Endothelial cell of umbilical vein (primary cell): ENCODE data around the gene SRPK2. TPM values are rescaled to one million over a fixed set of nuclear protein-coding genes. Genes with fewer than 3 reads are reported as not detected.

Experiments
- BruUV-seq: library from RNA; stranded (reverse); fragments of 400-500 nt; replicated peaks from 2 replicates; lab custom pipeline; 2021; lab: Mats Ljungman, UMichigan
- CTCF ChIA-PET: fragments of 300-600, 350-600 bp; sonication (Branson Sonifier 250); formaldehyde crosslinking; loops from one replicate; lab custom pipeline; 2021; ENCODE audit warnings: antibody characterized with exemption, inconsistent platforms; lab: Charles Lee
- POLR2A ChIA-PET: fragments of 300-600, 350-600 bp; sonication (Branson Sonifier 250); formaldehyde crosslinking; loops from one replicate; lab custom pipeline; 2021; ENCODE audit warnings: antibody characterized with exemption, inconsistent platforms; lab: Charles Lee
- DNase-seq: peaks from one replicate; pipeline ENCODE4 v3.0.0-alpha.2; 2011; ENCODE audit warnings: low read depth, low spot score
- FAIRE-seq: peaks from 2 replicates; lab custom pipeline; 2011; peaks lifted over from hg19 to GRCh38; lab: Jason Lieb, UNC
- H2AFZ ChIP-seq: 2 replicates; pipeline ENCODE4 v1.6.0; 2012; ENCODE audit warnings: low read depth, low read length, control low read depth, inconsistent platforms
- H3K27ac ChIP-seq: 2 replicates; pipeline ENCODE4 v1.5.1; 2011; ENCODE audit warnings: low read depth, mild to moderate bottlenecking, control low read depth, low read length, moderate library complexity; ENCODE audit not compliant: insufficient read depth
- H3K27me3 ChIP-seq, 2 experiments: 2 replicates each; pipeline versions ENCODE4 v1.6.0 to v1.6.1; 2011; ENCODE audit warnings: low read length in 2 of 2, mixed read lengths in 1 of 2; ENCODE audit not compliant: control insufficient read depth in 2 of 2, insufficient read depth in 2 of 2
- H3K36me3 ChIP-seq, 2 experiments: 2 replicates in 1 of 2; 3 replicates in 1 of 2; pipeline ENCODE4 v1.5.1; 2011; ENCODE audit warnings: low read length in 2 of 2, mild to moderate bottlenecking in 1 of 2, moderate library complexity in 1 of 2; ENCODE audit not compliant: control insufficient read depth in 2 of 2, insufficient read depth in 2 of 2; ENCODE audit errors: extremely low read depth in 1 of 2
- H3K4me1 ChIP-seq: 3 replicates; pipeline ENCODE4 v1.5.1; 2011; ENCODE audit warnings: mild to moderate bottlenecking, low read length; ENCODE audit not compliant: control insufficient read depth, insufficient read depth; ENCODE audit errors: extremely low read depth
- H3K4me2 ChIP-seq: 2 replicates; pipeline ENCODE4 v1.6.1; 2011; ENCODE audit warnings: low read length, control low read depth, mixed read lengths; ENCODE audit not compliant: insufficient read depth
- H3K4me3 ChIP-seq, 3 experiments: fragments of 200-600 bp in 1 of 3; sonication (generic), shearing (Covaris generic) in 1 of 3; replicated peaks in 1 of 3; 2 replicates each; pipeline ENCODE4 v1.5.1; 2011 to 2016; ENCODE audit warnings: control low read depth in 3 of 3, low read length in 3 of 3, mild to moderate bottlenecking in 2 of 3, inconsistent platforms in 1 of 3, low read depth in 1 of 3, moderate library complexity in 1 of 3; ENCODE audit not compliant: insufficient read depth in 1 of 3
- H3K79me2 ChIP-seq: 2 replicates; pipeline ENCODE4 v1.6.0; 2012; ENCODE audit warnings: low read length, inconsistent platforms; ENCODE audit not compliant: control insufficient read depth, insufficient read depth
- H3K9ac ChIP-seq: replicated peaks from 2 replicates; pipeline ENCODE3; 2011; ENCODE audit warnings: low read length, control low read depth; ENCODE audit not compliant: insufficient read depth; ENCODE audit errors: extremely low read depth
- H3K9me1 ChIP-seq: replicated peaks from 3 replicates; pipeline ENCODE4 v1.6.0; 2011; ENCODE audit warnings: mild to moderate bottlenecking, low read length; ENCODE audit not compliant: control insufficient read depth, insufficient read depth; ENCODE audit errors: extremely low read depth
- H3K9me3 ChIP-seq: replicated peaks from 2 replicates; pipeline ENCODE4 v1.5.1; 2012; ENCODE audit warnings: low read length, inconsistent platforms; ENCODE audit not compliant: control insufficient read depth, insufficient read depth
- H4K20me1 ChIP-seq: replicated peaks from 2 replicates; pipeline ENCODE3; 2011; ENCODE audit warnings: mild to moderate bottlenecking, low read length; ENCODE audit not compliant: control insufficient read depth, insufficient read depth; ENCODE audit errors: extremely low read depth
- EZH2 ChIP-seq: IDR thresholded peaks from 2 replicates; pipeline ENCODE4 v1.6.1; 2012; ENCODE audit warnings: borderline replicate concordance, low read depth, mild to moderate bottlenecking, moderate library complexity, low read length, inconsistent platforms; ENCODE audit not compliant: severe bottlenecking
- FOS ChIP-seq: IDR thresholded peaks from 2 replicates; pipeline ENCODE4 v1.6.1; 2011; ENCODE audit warnings: mild to moderate bottlenecking, low read length, moderate library complexity, borderline replicate concordance; ENCODE audit not compliant: insufficient read depth
- GATA2 ChIP-seq: IDR thresholded peaks from 2 replicates; pipeline ENCODE4 v1.7.0; 2011; ENCODE audit warnings: low read depth, mild to moderate bottlenecking, moderate library complexity, mixed read lengths, low read length; ENCODE audit not compliant: insufficient read length, insufficient read depth
- JUN ChIP-seq: IDR thresholded peaks from 2 replicates; pipeline ENCODE4 v1.6.1; 2011; ENCODE audit warnings: borderline replicate concordance, low read depth; ENCODE audit not compliant: insufficient read length, insufficient read depth
- MYC ChIP-seq: IDR thresholded peaks from one replicate; pipeline ENCODE4 v1.6.1; 2011; ENCODE audit warnings: mild to moderate bottlenecking, low read depth, low read length
- POLR2A ChIP-seq: IDR thresholded peaks from 2 replicates; pipeline ENCODE4 v1.6.1; 2012; ENCODE audit warnings: low read depth, mild to moderate bottlenecking, control low read depth, low read length
- POLR2AphosphoS5 ChIP-seq: IDR thresholded peaks from 2 replicates; pipeline ENCODE4 v1.6.1; 2012; ENCODE audit warnings: low read depth, mild to moderate bottlenecking, control low read depth, low read length, moderate library complexity; ENCODE audit not compliant: insufficient read depth
- dilution Hi-C: fragments of 300-500 bp; cut with MboI; formaldehyde crosslinking; loops from one replicate; pipeline ENCODE4 v1.15.0; 2019; ENCODE audit warnings: low sequenced_read_pairs; ENCODE audit not compliant: extremely low pct_ligation_motif_present
- intact Hi-C: fragments of 100-400 bp; cut with micrococcal nuclease; formaldehyde crosslinking; loops from one replicate; pipeline ENCODE4 v1.10.0; 2022
- polyA plus RNA-seq, 4 experiments: library from polyadenylated mRNA; depleted of rRNA in 3 of 4; stranded (reverse) in 3 of 4; unstranded in 1 of 4; fragments of >200 nt; gene quantifications; 2 replicates each; pipeline versions ENCODE4 v1.2.1 to v1.2.3, GENCODE V29; 2011 to 2012; ENCODE audit warnings: missing spikeins in 1 of 4
- total RNA-seq: library from RNA; stranded (reverse); gene quantifications from 2 replicates; pipeline ENCODE4 v1.2.3, GENCODE V29; 2021
- TF ChIP-seq, protein P1 (sequence below), 2 donors: IDR thresholded peaks; 1 replicate in 1 of 2; 2 replicates in 1 of 2; pipeline ENCODE4 v1.5.1; 2011; ENCODE audit warnings: low read length in 2 of 2, mild to moderate bottlenecking in 2 of 2, moderate library complexity in 2 of 2, control low read depth in 1 of 2, inconsistent platforms in 1 of 2, low read depth in 1 of 2; ENCODE audit not compliant: insufficient read depth in 1 of 2; ENCODE audit errors: extremely low read depth in 1 of 2
- TF ChIP-seq, protein P2 (sequence below): IDR thresholded peaks from 2 replicates; pipeline ENCODE4 v1.6.1; 2011; ENCODE audit not compliant: insufficient read depth, insufficient read length

The SRPK2 gene
- total and polyA plus RNA-seq, 2 donors (not counting 3 experiments of a cell fraction or from before 2014, with no cell fraction given): 13.4 to 55.2 TPM

DNA sequence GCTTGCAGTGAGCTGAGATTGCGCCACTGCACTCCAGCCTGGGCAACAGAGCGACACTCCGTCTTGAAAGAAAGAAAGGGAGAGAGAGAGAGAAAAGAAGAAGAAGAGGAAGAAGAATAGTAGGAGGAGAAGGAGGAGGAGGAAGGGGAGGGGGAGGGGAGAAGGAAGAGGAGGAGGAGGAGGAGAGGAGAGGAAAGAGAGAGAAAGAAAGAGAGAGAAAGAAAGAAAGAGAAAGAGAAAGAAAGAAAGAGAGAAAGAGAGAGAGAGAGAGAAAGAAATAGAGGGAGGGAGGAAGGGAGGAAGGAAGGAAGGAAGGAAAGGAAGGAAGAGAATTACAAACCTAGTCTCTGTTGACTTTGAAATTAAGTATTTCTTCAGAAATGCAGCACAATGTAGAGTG, 7.8 kb upstream of the SRPK2 start:
- Histone ChIP-seq H3K9me1 (no peaks in the 10 kb centered on the region), H3K27ac (no peak overlapping the region), H4K20me1 (no peaks in the 10 kb centered on the region), H2AFZ (no peak overlapping the region), H3K4me2 (no peak overlapping the region), H3K9me3 (no peaks in the 10 kb centered on the region), H3K4me3 (no peak overlapping the region), H3K4me1 (peaks cover 5% of the 10 kb centered on the region), H3K79me2 (no peaks in the 10 kb centered on the region), H3K9ac (no peak overlapping the region), H3K27me3 (no peaks in the 10 kb centered on the region), H3K36me3 (no peaks in the 10 kb centered on the region)
- FAIRE-seq (no peak), DNase-seq (no peak)
- POLR2A ChIA-PET: no interaction called here
- dilution Hi-C loops: no loop called here
- intact Hi-C loops: no loop called here
- BruUV-seq: no TSS peak
- CTCF ChIA-PET: interaction anchor here (0.9 kb wide), 1 partner anchor 33 kb away, joined by 3 read pairs; no protein-coding TSS in a partner anchor
- TF ChIP-seq, protein P1, sequence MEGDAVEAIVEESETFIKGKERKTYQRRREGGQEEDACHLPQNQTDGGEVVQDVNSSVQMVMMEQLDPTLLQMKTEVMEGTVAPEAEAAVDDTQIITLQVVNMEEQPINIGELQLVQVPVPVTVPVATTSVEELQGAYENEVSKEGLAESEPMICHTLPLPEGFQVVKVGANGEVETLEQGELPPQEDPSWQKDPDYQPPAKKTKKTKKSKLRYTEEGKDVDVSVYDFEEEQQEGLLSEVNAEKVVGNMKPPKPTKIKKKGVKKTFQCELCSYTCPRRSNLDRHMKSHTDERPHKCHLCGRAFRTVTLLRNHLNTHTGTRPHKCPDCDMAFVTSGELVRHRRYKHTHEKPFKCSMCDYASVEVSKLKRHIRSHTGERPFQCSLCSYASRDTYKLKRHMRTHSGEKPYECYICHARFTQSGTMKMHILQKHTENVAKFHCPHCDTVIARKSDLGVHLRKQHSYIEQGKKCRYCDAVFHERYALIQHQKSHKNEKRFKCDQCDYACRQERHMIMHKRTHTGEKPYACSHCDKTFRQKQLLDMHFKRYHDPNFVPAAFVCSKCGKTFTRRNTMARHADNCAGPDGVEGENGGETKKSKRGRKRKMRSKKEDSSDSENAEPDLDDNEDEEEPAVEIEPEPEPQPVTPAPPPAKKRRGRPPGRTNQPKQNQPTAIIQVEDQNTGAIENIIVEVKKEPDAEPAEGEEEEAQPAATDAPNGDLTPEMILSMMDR (IDR thresholded peaks at IDR 0.05; ENCODE audit: extremely low read depth in 1 of 2, insufficient read depth in 1 of 2, low read depth in 1 of 2, low read length in 2 of 2): no peak
- TF ChIP-seq GATA2: no peak
- no peak for TF ChIP-seq JUN
- no peak for TF ChIP-seq POLR2AphosphoS5
- no peak for TF ChIP-seq FOS
- TF ChIP-seq, protein P2, sequence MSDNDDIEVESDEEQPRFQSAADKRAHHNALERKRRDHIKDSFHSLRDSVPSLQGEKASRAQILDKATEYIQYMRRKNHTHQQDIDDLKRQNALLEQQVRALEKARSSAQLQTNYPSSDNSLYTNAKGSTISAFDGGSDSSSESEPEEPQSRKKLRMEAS: no peak
- no peak for TF ChIP-seq POLR2A
- no peak for TF ChIP-seq EZH2
- TF ChIP-seq MYC: no peak
